GM18519 (cell line): Measurements from ENCODE around the gene TMEM18.

ENCODE experiments used
- ATAC-seq: cut with Tn5 transposase; IDR thresholded peaks from one replicate; pipeline ENCODE4 v1.9.1; 2021; ENCODE audit warnings: mild to moderate bottlenecking, moderate library complexity; ENCODE audit not compliant: unreplicated experiment, low FRiP score

TMEM18 gene

DNA sequence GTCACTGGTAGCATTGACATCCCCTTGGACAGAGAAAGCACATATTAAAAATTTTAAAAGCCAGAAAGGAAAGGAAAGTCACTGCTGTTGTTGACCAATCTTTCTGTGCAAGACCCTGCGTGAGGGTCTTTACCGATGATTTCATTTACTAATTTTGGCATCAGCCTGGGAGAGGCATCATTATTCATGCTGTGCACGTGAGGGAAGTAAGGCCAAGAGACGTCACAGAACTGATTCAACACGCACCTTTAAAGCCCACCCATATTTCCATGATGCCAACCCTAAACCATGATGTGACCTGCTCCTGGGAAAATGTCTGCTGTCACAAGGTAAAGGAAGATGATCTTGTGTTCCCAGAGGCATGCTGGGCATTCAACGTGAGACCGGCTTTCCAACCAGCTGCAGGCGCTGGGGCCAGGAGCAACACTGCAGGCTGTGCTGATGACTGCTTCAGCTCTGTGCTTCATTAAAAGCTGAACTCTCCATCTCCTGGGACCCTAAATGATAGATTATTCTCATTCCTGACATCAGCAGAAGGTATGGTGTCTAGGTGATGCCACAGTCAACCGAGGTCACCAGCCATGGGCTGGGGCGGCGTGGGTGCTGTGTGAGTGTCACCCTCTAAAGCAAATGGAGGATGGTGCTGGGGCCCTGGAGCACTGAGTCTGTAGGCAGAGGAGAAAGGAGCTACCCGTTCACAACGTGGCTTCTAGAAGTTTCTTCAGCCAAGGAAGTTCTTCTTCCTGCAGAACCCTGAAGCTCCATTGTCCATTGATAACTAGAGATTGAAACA lies 53.9 kb downstream of the TMEM18 start:
- no peak for ATAC-seq

DNA sequence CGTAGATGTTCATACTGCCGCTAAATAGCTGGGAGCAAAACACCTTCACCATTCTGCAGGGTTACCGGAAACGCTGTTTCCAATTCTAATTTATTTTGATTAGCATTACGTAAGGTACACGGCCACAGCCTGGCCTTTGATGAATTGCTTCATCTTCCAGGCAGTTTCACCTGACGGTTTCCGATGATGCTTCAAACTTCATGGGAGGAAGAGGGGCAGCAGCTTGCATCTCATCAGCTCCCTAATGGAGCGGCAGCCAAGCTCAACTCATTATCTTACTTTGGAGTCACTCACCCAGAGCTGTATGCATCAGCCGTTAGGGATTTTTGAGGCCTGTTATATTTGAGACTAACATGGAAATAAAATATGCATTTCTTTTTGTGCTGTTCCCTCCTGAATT lies 54.8 kb downstream of the TMEM18 start:
- no peak for ATAC-seq

DNA sequence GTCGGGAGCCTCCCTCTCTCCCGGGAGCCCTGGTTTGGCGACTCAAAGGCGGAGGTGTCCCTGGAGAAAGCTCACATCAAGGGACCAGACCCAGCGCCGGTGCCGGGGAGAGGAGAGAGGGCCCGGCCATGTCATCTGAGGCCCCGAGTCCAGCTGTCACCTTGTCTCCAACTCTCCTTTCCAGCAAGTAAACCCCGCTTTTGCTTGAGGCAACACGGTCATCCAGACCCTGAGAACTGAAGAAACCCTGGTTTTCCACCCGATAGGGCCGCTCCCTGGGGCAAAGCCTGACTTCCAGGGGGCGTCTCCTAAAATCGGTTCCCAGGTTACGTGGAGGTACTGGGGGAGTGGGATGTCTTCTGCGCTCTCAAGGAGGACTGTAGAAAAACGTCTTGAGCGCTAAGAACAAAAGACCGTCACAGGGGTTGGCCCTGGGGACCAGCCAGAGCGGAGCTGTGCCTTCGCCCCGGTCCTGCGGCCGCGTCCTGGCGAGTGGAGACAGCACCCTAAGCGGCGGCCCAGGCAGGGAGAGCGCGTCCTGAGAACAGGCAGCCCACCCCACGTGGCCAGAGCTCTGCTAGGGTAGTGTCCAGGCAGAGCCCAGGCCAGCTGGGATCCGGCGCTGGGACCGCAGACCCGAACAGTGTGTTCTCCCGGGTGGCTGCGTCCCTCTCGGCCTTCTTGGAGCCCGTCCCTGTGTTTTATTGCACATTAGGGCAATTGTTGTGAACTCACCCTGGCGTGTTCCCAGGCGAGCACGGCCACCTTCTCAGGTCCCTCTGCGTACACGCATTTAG lies 55.7 kb downstream of the TMEM18 start:
- ATAC-seq, result no peak

GRCh38 chr2:620471-621302 lies 56.5 kb downstream of the TMEM18 start:
- no peak for ATAC-seq

- ATAC-seq, result no peak
These were observed 57.2 kb downstream of the TMEM18 start for GRCh38 chr2:620004-620403.

GRCh38 chr2:618422-618990 lies 58.7 kb downstream of the TMEM18 start:
- ATAC-seq, result no peak

GRCh38 chr2:618005-618404 lies 59.2 kb downstream of the TMEM18 start:
- no peak for ATAC-seq
